Adrenal gland (tissue), 12 donors: Measurements from ENCODE around the gene SLC22A3. TPM values are rescaled to one million over a fixed set of nuclear protein-coding genes. Genes with fewer than 3 reads are reported as not detected.

Experiments
- DNase-seq, 7 donors: peaks; one replicate each; pipeline ENCODE4 v3.0.0-alpha.2; 2019 to 2020
- H3K27ac ChIP-seq, 5 donors: fragments of 200-600 bp; sonication (generic) in 4 of 5; 1 replicate in 3 of 5; 2 replicates in 2 of 5; pipeline versions ENCODE4 v1.5.1 to v1.8.0; 2016 to 2020; ENCODE audit warnings: mild to moderate bottlenecking in 1 of 5
- H3K27me3 ChIP-seq: fragments of 200-600 bp; 2 replicates; pipeline ENCODE4 v1.8.0; 2021
- H3K36me3 ChIP-seq, 2 donors: fragments of 200-600 bp; replicated peaks in 1 of 2; 1 replicate in 1 of 2; 2 replicates in 1 of 2; pipeline versions ENCODE4 v1.5.1 to v1.8.0; 2018 to 2022
- H3K4me1 ChIP-seq, 2 donors: fragments of 200-600 bp; replicated peaks in 1 of 2; 1 replicate in 1 of 2; 2 replicates in 1 of 2; pipeline versions ENCODE4 v1.5.1 to v1.8.0; 2018 to 2021
- H3K4me3 ChIP-seq, 4 donors: fragments of 200-600 bp; sonication (generic) in 3 of 4; one replicate each; pipeline ENCODE4 v1.5.1; 2016 to 2018
- H3K9me3 ChIP-seq, 3 donors: fragments of 200-600 bp; sonication (generic) in 1 of 3; replicated peaks in 1 of 3; 1 replicate in 2 of 3; 2 replicates in 1 of 3; pipeline versions ENCODE4 v1.5.1 to v1.8.0; 2016 to 2021
- CTCF ChIP-seq, 6 experiments: fragments of 450-650 bp in 4 of 6; fragments of 200-600 bp in 2 of 6; sonication (generic) in 1 of 6; IDR thresholded peaks; 1 replicate in 5 of 6; 2 replicates in 1 of 6; pipeline versions ENCODE4 v1.5.1 to v1.8.0; 2016 to 2021; ENCODE audit warnings: antibody characterized with exemption in 6 of 6, mild to moderate bottlenecking in 2 of 6, moderate library complexity in 1 of 6
- POLR2A ChIP-seq, 2 donors: fragments of 450-650 bp; IDR thresholded peaks; one replicate each; pipeline ENCODE4 v1.6.1; 2017; ENCODE audit warnings: antibody characterized with exemption in 2 of 2, mild to moderate bottlenecking in 2 of 2, moderate library complexity in 1 of 2
- WGBS, 4 donors: extraction: QIAGEN DNeasy Blood & Tissue Kit in 2 of 4; methylation state at CpG; one replicate each; pipeline versions ENCODE4 v1.1.5 to v1.1.7; 2013 to 2017; 5-methylcytosine and 5-hydroxymethylcytosine counted together
- intact Hi-C, 2 donors: fragments of 100-400 bp; cut with DNase I; formaldehyde crosslinking; loops; one replicate each; pipeline versions ENCODE4 v1.14.1 to v1.15.0; 2022 to 2023
- polyA plus RNA-seq, 3 donors: library from polyadenylated mRNA; stranded (reverse); fragments of 200-250 nt in 2 of 3; fragments of 350-450 nt in 1 of 3; fragmentation: Illumina TruSeq in 1 of 3; extraction: RNeasy Lipid Tissue Mini Kit (QIAGEN cat#74804) in 1 of 3; gene quantifications; one replicate each; pipeline ENCODE4 v1.2.3, GENCODE V29; 2013 to 2014
- total RNA-seq, 9 donors: library from RNA; depleted of rRNA in 4 of 9; stranded (reverse); fragments of >200 nt in 4 of 9; fragments of 120-200 nt in 1 of 9; fragmentation: NEBNext Ultra II Directional in 1 of 9; extraction: Animal tissue kit (Norgen Biotek cat#: 25700) in 1 of 9; gene quantifications; one replicate each; pipeline versions ENCODE4 v1.1.0 to v1.2.4, GENCODE V29; 2013 to 2023
- donor health status: healthy with polysubstance abuse.
- donor health status: Bipolar disorder and iron deficiency.
- donor health status: DM: yes; HTN: yes; CAD: no.
- donor health status: DM: no; HTN: no; CAD: no.
- donor health status: DM: no; HTN: no; CAD: no.
- donor health status: DM: yes; HTN: yes; CAD: no.

Gene SLC22A3
- total and polyA plus RNA-seq, 12 donors: 7.2 to 51.9 (median 31.2) TPM

GRCh38 chr6:160329188-160329587, 19.0 kb upstream of the SLC22A3 start:
- TF ChIP-seq POLR2A (IDR thresholded peaks at IDR 0.05) (no peak), CTCF (IDR thresholded peaks at IDR 0.05) (no peak)
- H3K4me1 ChIP-seq: peaks cover 0 to 4% of the 10 kb centered on the region in 2 donors
- 76 to 93% (median 84%) methylated on average over 4 to 7 of the region's 7 CpGs for WGBS, 4 donors
- DNase-seq: no peak
- H3K4me3 ChIP-seq: no peak overlapping the region
- no peak overlapping the region for H3K27ac ChIP-seq
- H3K36me3 ChIP-seq: no peaks in the 10 kb centered on the region
- no peaks in the 10 kb centered on the region for H3K9me3 ChIP-seq
- no peaks in the 10 kb centered on the region for H3K27me3 ChIP-seq
- intact Hi-C loops: no loop called here

- Histone ChIP-seq H3K9me3 (no peaks in the 10 kb centered on the region), H3K36me3 (no peaks in the 10 kb centered on the region), H3K27ac (no peak overlapping the region), H3K27me3 (no peaks in the 10 kb centered on the region), H3K4me1 (peaks cover 0 to 4% of the 10 kb centered on the region in 2 donors), H3K4me3 (no peak overlapping the region)
- WGBS, 4 donors: 65 to 73% (median 67%) methylated on average over 5 of the region's 5 CpGs
- no peak for DNase-seq
- intact Hi-C loops: no loop called here
- TF ChIP-seq CTCF (IDR thresholded peaks at IDR 0.05) (no peak), POLR2A (IDR thresholded peaks at IDR 0.05) (no peak)
Observed at GRCh38 chr6:160330619-160331018, 17.6 kb upstream of the SLC22A3 start.

- Histone ChIP-seq H3K36me3 (no peaks in the 10 kb centered on the region), H3K4me1 (peaks cover 0 to 4% of the 10 kb centered on the region in 2 donors), H3K9me3 (no peaks in the 10 kb centered on the region), H3K27me3 (no peaks in the 10 kb centered on the region), H3K27ac (no peak overlapping the region), H3K4me3 (no peak overlapping the region)
- 49 to 60% (median 54%) methylated on average over 5 of the region's 5 CpGs for WGBS, 4 donors
- intact Hi-C loops: no loop called here
- no peak for TF ChIP-seq POLR2A (IDR thresholded peaks at IDR 0.05)
- TF ChIP-seq CTCF (IDR thresholded peaks at IDR 0.05): no peak
- DNase-seq: no peak
Observed at GRCh38 chr6:160331204-160331603, 17.0 kb upstream of the SLC22A3 start.

GRCh38 chr6:160331753-160332152, 16.4 kb upstream of the SLC22A3 start:
- Histone ChIP-seq H3K27ac (no peak overlapping the region), H3K27me3 (no peaks in the 10 kb centered on the region), H3K9me3 (no peaks in the 10 kb centered on the region), H3K36me3 (no peaks in the 10 kb centered on the region), H3K4me3 (no peak overlapping the region), H3K4me1 (peaks cover 0 to 4% of the 10 kb centered on the region in 2 donors)
- WGBS, 4 donors: 71 to 78% (median 76%) methylated on average over 5 of the region's 5 CpGs
- TF ChIP-seq CTCF (IDR thresholded peaks at IDR 0.05): no peak
- TF ChIP-seq POLR2A (IDR thresholded peaks at IDR 0.05): no peak
- intact Hi-C loops: no loop called here
- no peak for DNase-seq
